OCI-LY7 (cell line): ENCODE results near the gene FNDC5.

Experiments
- CTCF ChIP-seq: fragments of 200-600 bp; sonication (generic); conservative IDR thresholded peaks from 2 replicates; pipeline ENCODE4 v1.5.1; 2014; ENCODE audit warnings: mild to moderate bottlenecking, antibody characterized with exemption, low read length, moderate library complexity, mixed read lengths
- EZH2phosphoT487 ChIP-seq: fragments of 200-600 bp; sonication (generic); IDR thresholded peaks from 2 replicates; pipeline ENCODE4 v1.6.1; 2018; ENCODE audit warnings: low read depth, borderline replicate concordance, mild to moderate bottlenecking, mixed run types, antibody characterized with exemption, low read length, moderate library complexity, mixed read lengths

- no peak for TF ChIP-seq CTCF
- no peak for TF ChIP-seq EZH2phosphoT487
Measured at GRCh38 chr1:32860566-32860965, 10.1 kb downstream of the FNDC5 start.
